Lung (tissue), 12 donors: ENCODE data around the gene OR7D4. TPM values are rescaled to one million over a fixed set of nuclear protein-coding genes. Genes with fewer than 3 reads are reported as not detected.
"Not testable (repeated sequence)": the region's sequence is repeated elsewhere in the genome, so short reads cannot be mapped to it uniquely, and the experiment has no call there.

ENCODE experiments used
- ATAC-seq: fragments of 200-7000 bp; cut with Tn5 transposase; one replicate; pipeline ENCODE4 v1.9.1; 2020; ENCODE audit warnings: moderate number of reproducible peaks; ENCODE audit not compliant: insufficient read depth, low FRiP score
- DNase-seq, 3 donors: peaks; one replicate each; pipeline ENCODE4 v3.0.0-alpha.2; 2013 to 2017
- H3K27ac ChIP-seq, 2 donors: one replicate each; pipeline ENCODE4 v1.5.1; 2013; ENCODE audit warnings: mild to moderate bottlenecking in 2 of 2, moderate library complexity in 2 of 2, control low read depth in 1 of 2, inconsistent platforms in 1 of 2, low read depth in 1 of 2, low read length in 1 of 2
- H3K27me3 ChIP-seq, 3 donors: one replicate each; pipeline ENCODE4 v1.5.1; 2013; ENCODE audit warnings: low read length in 2 of 3; ENCODE audit not compliant: control insufficient read depth in 3 of 3, insufficient read depth in 3 of 3
- H3K36me3 ChIP-seq, 4 donors: one replicate each; pipeline ENCODE4 v1.5.1; 2013; ENCODE audit warnings: low read length in 4 of 4, mild to moderate bottlenecking in 1 of 4, moderate library complexity in 1 of 4; ENCODE audit not compliant: control insufficient read depth in 4 of 4, insufficient read depth in 4 of 4
- H3K4me1 ChIP-seq, 5 donors: one replicate each; pipeline ENCODE4 v1.5.1; 2013; ENCODE audit warnings: low read length in 5 of 5, mild to moderate bottlenecking in 2 of 5, moderate library complexity in 1 of 5; ENCODE audit not compliant: control insufficient read depth in 5 of 5, insufficient read depth in 5 of 5
- H3K4me3 ChIP-seq: one replicate; pipeline ENCODE4 v1.5.1; 2013; ENCODE audit warnings: mild to moderate bottlenecking, control low read depth, moderate library complexity
- H3K9ac ChIP-seq, 2 donors: one replicate each; pipeline ENCODE4 v1.5.1; 2013; ENCODE audit warnings: low read length in 2 of 2, control low read depth in 1 of 2; ENCODE audit not compliant: insufficient read depth in 1 of 2
- H3K9me3 ChIP-seq, 4 donors: one replicate each; pipeline ENCODE4 v1.5.1; 2013; ENCODE audit warnings: low read length in 3 of 4, mild to moderate bottlenecking in 1 of 4, moderate library complexity in 1 of 4; ENCODE audit not compliant: control insufficient read depth in 4 of 4, insufficient read depth in 3 of 4
- CTCF ChIP-seq: IDR thresholded peaks from 2 replicates; pipeline ENCODE4 v1.5.1; 2012; ENCODE audit warnings: mild to moderate bottlenecking; ENCODE audit errors: control extremely low read depth, extremely low read depth
- WGBS, 2 donors: extraction: QIAGEN DNeasy Blood & Tissue Kit; methylation state at CpG; one replicate each; pipeline ENCODE4 v1.1.7; 2013; 5-methylcytosine and 5-hydroxymethylcytosine counted together
- polyA plus RNA-seq, 2 donors: library from polyadenylated mRNA; stranded (reverse); fragments of 200-250 nt; gene quantifications; one replicate each; pipeline ENCODE4 v1.2.1, GENCODE V29; 2013
- total RNA-seq, 2 donors: library from RNA; depleted of rRNA in 1 of 2; stranded (reverse); fragments of >200 nt in 1 of 2; gene quantifications; one replicate each; pipeline ENCODE4 v1.2.1, GENCODE V29; 2014 to 2021
- donor health status: control.
- donor health status: control.
- donor health status: Bipolar disorder and iron deficiency.
- donor health status: healthy.
- donor health status: DM: yes; HTN: yes; CAD: no.

Gene OR7D4
- total and polyA plus RNA-seq, 4 donors, result not detected

- Histone ChIP-seq H3K9me3 (peaks cover 0 to under 1% (median 0%) of the 10 kb centered on the region in 4 donors), H3K4me3 (no peak overlapping the region), H3K27ac (no peak overlapping the region), H3K36me3 (no peaks in the 10 kb centered on the region), H3K4me1 (no peaks in the 10 kb centered on the region), H3K27me3 (peaks cover 0 to 3% (median 0%) of the 10 kb centered on the region in 3 donors), H3K9ac (no peak overlapping the region)
- peak; percentile 74 for TF ChIP-seq CTCF
- peak; percentile 73 to 75 (median 75) for DNase-seq
- 30 to 34% methylated on average over 13 of the region's 13 CpGs for WGBS, 2 donors
- no peak for ATAC-seq
Measured at GRCh38 chr19:9205501-9206113, 13.8 kb downstream of the OR7D4 start.

- not testable (repeated sequence) for H3K27ac ChIP-seq, ATAC-seq, H3K36me3 ChIP-seq, H3K9ac ChIP-seq, H3K27me3 ChIP-seq, DNase-seq, H3K4me1 ChIP-seq, H3K9me3 ChIP-seq, H3K4me3 ChIP-seq
- 85% methylated on average over 2 of the region's 2 CpGs for WGBS, 2 donors
Measured at GRCh38 chr19:9198044-9198443, 21.3 kb downstream of the OR7D4 start.

GRCh38 chr19:9189535-9189934 lies 29.9 kb downstream of the OR7D4 start:
- Histone ChIP-seq H3K27me3 (no peaks in the 10 kb centered on the region), H3K9ac (no peak overlapping the region), H3K4me3 (no peak overlapping the region), H3K4me1 (no peaks in the 10 kb centered on the region), H3K27ac (no peak overlapping the region), H3K36me3 (no peaks in the 10 kb centered on the region), H3K9me3 (peaks cover 0 to 8% (median 2%) of the 10 kb centered on the region in 4 donors)
- WGBS, 2 donors, result 64 to 77% methylated on average over 7 of the region's 7 CpGs
- no peak for DNase-seq
- no peak for TF ChIP-seq CTCF
- no peak for ATAC-seq

GRCh38 chr19:9187191-9187590 lies 32.2 kb downstream of the OR7D4 start:
- no peak for TF ChIP-seq CTCF
- Histone ChIP-seq H3K9me3 (peaks cover 0 to 8% (median 2%) of the 10 kb centered on the region in 4 donors), H3K27ac (no peak overlapping the region), H3K4me1 (no peaks in the 10 kb centered on the region), H3K4me3 (no peak overlapping the region), H3K9ac (no peak overlapping the region), H3K36me3 (no peaks in the 10 kb centered on the region), H3K27me3 (no peaks in the 10 kb centered on the region)
- DNase-seq (no peak), ATAC-seq (no peak)
- WGBS, 2 donors, result 67 to 87% methylated on average over 6 of the region's 6 CpGs
